ENCODE data around the gene PIK3R3.

The PIK3R3 gene

DNA sequence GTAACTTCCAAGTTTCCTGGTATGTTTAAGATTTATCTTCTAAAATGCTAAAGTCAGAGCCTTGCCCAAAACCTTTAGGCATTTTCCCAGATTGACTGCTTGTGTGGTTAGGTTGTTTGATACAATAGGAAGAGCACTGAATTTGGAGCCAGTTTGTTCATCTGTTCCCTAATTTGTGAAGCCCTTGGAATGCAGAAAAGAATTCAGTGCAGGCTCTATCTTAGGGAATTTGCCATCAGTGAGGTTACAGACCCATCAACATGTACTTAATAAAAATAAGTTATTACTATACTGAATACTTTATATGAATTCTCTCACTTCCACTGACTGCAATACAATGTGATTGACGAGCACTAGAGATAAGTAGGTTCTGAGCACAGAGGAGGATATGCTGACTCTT lies 120.2 kb downstream of the PIK3R3 start:
- Histone ChIP-seq H3K4me3 (ENCODE audit: insufficient read depth, low read depth, low read length, poor library complexity, severe bottlenecking) (no peak overlapping the region), H3K36me3 (ENCODE audit: control insufficient read depth, insufficient read depth, low read length) (peaks cover 3% of the 10 kb centered on the region), H3K4me1 (ENCODE audit: control insufficient read depth, insufficient read depth, low read length, poor library complexity, severe bottlenecking) (no peaks in the 10 kb centered on the region), H3K27me3 (replicated peaks; ENCODE audit: control insufficient read depth, insufficient read depth, low read length, poor library complexity, severe bottlenecking) (no peaks in the 10 kb centered on the region), H3K9me3 (ENCODE audit: control insufficient read depth, low read length) (no peaks in the 10 kb centered on the region), H3K27ac (ENCODE audit: insufficient read depth, low read length, poor library complexity, severe bottlenecking) (no peak overlapping the region)
- DNase-seq, result no peak

DNA sequence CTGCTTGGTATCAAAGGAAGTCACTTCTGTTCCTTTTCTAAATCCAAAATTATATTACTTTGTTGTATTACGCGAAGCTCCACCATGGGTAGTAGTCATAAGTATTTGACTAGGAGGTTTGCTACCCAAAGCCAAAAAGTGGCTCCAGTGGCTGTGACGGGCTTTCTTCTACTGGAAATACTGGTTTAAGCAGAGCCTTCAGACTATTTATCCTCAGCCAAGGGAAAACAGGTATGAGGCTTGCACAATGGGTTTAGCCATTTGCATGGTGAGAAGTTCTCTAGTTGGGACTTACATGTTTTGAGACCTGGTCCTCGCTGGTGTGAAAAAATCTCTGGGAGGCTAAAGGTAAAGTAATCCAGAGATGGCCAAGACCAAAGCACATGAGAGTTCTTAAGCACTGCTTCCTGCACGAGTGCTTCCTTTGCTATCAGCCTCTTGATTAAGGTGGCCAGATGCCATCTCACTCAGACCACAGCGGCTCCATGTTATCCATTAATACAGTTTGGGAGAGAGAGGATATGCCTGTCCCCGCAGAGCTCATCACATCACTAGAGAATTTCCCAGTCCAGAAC lies 121.2 kb downstream of the PIK3R3 start:
- H3K4me1 ChIP-seq (ENCODE audit: control insufficient read depth, insufficient read depth, low read length, poor library complexity, severe bottlenecking), result no peaks in the 10 kb centered on the region
- no peak for DNase-seq
- H3K27me3 ChIP-seq (replicated peaks; ENCODE audit: control insufficient read depth, insufficient read depth, low read length, poor library complexity, severe bottlenecking), result no peaks in the 10 kb centered on the region
- H3K27ac ChIP-seq (ENCODE audit: insufficient read depth, low read length, poor library complexity, severe bottlenecking), result no peak overlapping the region
- no peak overlapping the region for H3K4me3 ChIP-seq (ENCODE audit: insufficient read depth, low read depth, low read length, poor library complexity, severe bottlenecking)
- H3K36me3 ChIP-seq (ENCODE audit: control insufficient read depth, insufficient read depth, low read length), result peaks cover 3% of the 10 kb centered on the region
- H3K9me3 ChIP-seq (ENCODE audit: control insufficient read depth, low read length), result no peaks in the 10 kb centered on the region

DNA sequence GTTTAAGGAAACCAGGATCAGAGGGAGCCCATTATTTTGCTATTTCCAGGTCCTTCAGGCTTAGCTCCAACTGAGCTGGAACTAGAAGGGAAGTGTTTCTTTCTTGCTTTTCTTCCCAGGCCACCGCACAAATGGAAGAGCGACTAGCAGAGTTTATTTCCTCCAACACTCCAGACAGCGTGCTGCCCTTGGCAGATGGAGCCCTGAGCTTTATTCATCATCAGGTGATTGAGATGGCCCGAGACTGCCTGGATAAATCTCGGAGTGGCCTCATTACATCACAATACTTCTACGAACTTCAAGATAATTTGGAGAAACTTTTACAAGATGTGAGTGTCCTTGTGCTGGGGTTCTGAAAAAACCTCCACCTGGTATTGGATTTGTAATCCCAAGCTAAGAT lies 121.8 kb downstream of the PIK3R3 start:
- no peaks in the 10 kb centered on the region for H3K4me1 ChIP-seq (ENCODE audit: control insufficient read depth, insufficient read depth, low read length, poor library complexity, severe bottlenecking)
- no peak overlapping the region for H3K27ac ChIP-seq (ENCODE audit: insufficient read depth, low read length, poor library complexity, severe bottlenecking)
- H3K27me3 ChIP-seq (replicated peaks; ENCODE audit: control insufficient read depth, insufficient read depth, low read length, poor library complexity, severe bottlenecking), result no peaks in the 10 kb centered on the region
- no peak overlapping the region for H3K4me3 ChIP-seq (ENCODE audit: insufficient read depth, low read depth, low read length, poor library complexity, severe bottlenecking)
- no peak for DNase-seq
- H3K9me3 ChIP-seq (ENCODE audit: control insufficient read depth, low read length), result no peaks in the 10 kb centered on the region
- peaks cover 3% of the 10 kb centered on the region for H3K36me3 ChIP-seq (ENCODE audit: control insufficient read depth, insufficient read depth, low read length)

DNA sequence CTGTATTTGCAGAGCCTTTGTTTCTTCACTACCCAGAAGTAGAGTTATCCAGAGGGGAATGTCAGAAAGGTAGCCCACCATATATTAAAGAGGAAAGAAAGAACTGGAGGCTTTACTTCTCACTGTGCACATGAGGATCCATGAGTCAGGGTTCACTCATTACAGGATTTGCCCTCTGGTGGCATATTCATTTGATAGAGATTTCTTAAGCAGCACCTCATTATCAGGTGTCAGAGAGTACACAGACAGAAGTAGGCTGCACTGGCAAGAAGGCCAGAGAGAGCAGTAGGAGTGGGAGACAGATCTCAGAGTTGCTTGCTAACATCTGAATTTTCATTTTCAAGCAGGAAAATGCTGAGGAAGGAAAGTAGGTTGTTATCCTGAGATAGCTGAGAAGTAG lies 123.8 kb downstream of the PIK3R3 start:
- Histone ChIP-seq H3K9me3 (ENCODE audit: control insufficient read depth, low read length) (no peaks in the 10 kb centered on the region), H3K36me3 (ENCODE audit: control insufficient read depth, insufficient read depth, low read length) (peaks cover 3% of the 10 kb centered on the region), H3K4me3 (ENCODE audit: insufficient read depth, low read depth, low read length, poor library complexity, severe bottlenecking) (no peak overlapping the region), H3K27ac (ENCODE audit: insufficient read depth, low read length, poor library complexity, severe bottlenecking) (no peak overlapping the region), H3K4me1 (ENCODE audit: control insufficient read depth, insufficient read depth, low read length, poor library complexity, severe bottlenecking) (no peaks in the 10 kb centered on the region), H3K27me3 (replicated peaks; ENCODE audit: control insufficient read depth, insufficient read depth, low read length, poor library complexity, severe bottlenecking) (no peaks in the 10 kb centered on the region)
- DNase-seq, result no peak

DNA sequence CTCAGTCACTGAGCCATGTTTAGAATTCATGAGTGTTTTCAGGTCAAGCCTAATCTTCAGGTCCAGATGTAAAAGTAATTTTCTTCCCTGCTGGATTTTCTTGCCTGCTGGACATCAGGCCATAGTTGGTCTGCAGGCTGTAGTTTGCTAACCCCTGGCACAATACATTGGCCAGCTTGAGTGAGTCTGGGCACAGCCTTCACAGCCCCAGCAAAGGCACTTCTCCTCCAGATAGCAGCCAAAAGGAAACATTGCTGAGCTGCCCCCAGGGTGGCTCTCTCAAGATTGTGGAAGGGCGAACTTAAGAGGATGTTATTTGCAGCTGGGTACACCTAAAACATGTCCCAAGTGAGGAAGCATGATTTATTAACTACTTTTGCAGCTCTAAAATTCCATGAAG lies 126.8 kb downstream of the PIK3R3 start:
- Histone ChIP-seq H3K4me1 (ENCODE audit: control insufficient read depth, insufficient read depth, low read length, poor library complexity, severe bottlenecking) (no peaks in the 10 kb centered on the region), H3K27me3 (replicated peaks; ENCODE audit: control insufficient read depth, insufficient read depth, low read length, poor library complexity, severe bottlenecking) (no peaks in the 10 kb centered on the region), H3K4me3 (ENCODE audit: insufficient read depth, low read depth, low read length, poor library complexity, severe bottlenecking) (no peak overlapping the region), H3K36me3 (ENCODE audit: control insufficient read depth, insufficient read depth, low read length) (peaks cover 3% of the 10 kb centered on the region), H3K9me3 (ENCODE audit: control insufficient read depth, low read length) (no peaks in the 10 kb centered on the region), H3K27ac (ENCODE audit: insufficient read depth, low read length, poor library complexity, severe bottlenecking) (no peak overlapping the region)
- no peak for DNase-seq

DNA sequence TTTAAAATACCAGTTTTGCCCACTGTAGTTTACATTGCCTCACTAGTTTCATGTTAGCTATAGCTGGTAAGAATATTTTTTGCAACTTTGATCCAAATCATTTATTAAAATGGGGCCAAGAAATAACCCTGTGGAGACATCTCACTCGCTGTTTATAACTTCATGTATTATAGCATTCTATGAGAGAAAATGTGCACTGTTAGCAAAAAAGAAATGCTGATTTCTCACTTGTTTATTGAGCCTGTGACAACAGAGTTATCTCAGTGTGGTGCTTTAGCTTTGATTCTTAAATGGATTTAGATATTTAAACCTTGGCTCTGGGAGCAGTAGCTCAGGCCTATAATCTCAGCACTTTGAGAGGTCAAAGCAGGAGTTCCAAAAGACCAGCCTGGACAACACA lies 127.9 kb downstream of the PIK3R3 start:
- Histone ChIP-seq H3K4me3 (ENCODE audit: insufficient read depth, low read depth, low read length, poor library complexity, severe bottlenecking) (no peak overlapping the region), H3K9me3 (ENCODE audit: control insufficient read depth, low read length) (no peaks in the 10 kb centered on the region), H3K27ac (ENCODE audit: insufficient read depth, low read length, poor library complexity, severe bottlenecking) (no peak overlapping the region), H3K4me1 (ENCODE audit: control insufficient read depth, insufficient read depth, low read length, poor library complexity, severe bottlenecking) (no peaks in the 10 kb centered on the region), H3K27me3 (replicated peaks; ENCODE audit: control insufficient read depth, insufficient read depth, low read length, poor library complexity, severe bottlenecking) (no peaks in the 10 kb centered on the region), H3K36me3 (ENCODE audit: control insufficient read depth, insufficient read depth, low read length) (peaks cover 3% of the 10 kb centered on the region)
- no peak for DNase-seq

DNA sequence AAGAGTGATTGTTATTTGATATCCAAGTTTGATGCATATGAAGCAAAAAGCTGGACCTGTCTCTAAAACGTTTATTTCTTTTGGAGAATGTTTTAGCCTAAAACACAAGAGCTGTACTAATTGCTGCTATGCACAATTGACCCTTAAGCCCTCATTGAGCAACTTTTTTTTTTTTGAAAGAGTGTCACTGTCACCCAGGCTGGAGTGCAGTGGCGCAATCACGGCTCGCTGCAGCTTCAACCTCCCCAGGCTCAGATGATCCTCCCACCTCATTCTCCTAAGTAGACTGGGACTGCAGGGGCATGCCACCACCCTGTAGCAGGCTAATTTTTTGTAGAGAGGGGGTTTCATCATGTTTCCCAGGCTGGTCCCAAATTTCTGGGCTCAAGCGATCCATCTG lies 129.1 kb downstream of the PIK3R3 start:
- Histone ChIP-seq H3K27me3 (replicated peaks; ENCODE audit: control insufficient read depth, insufficient read depth, low read length, poor library complexity, severe bottlenecking) (no peaks in the 10 kb centered on the region), H3K4me3 (ENCODE audit: insufficient read depth, low read depth, low read length, poor library complexity, severe bottlenecking) (no peak overlapping the region), H3K36me3 (ENCODE audit: control insufficient read depth, insufficient read depth, low read length) (no peaks in the 10 kb centered on the region), H3K27ac (ENCODE audit: insufficient read depth, low read length, poor library complexity, severe bottlenecking) (no peak overlapping the region), H3K4me1 (ENCODE audit: control insufficient read depth, insufficient read depth, low read length, poor library complexity, severe bottlenecking) (no peaks in the 10 kb centered on the region), H3K9me3 (ENCODE audit: control insufficient read depth, low read length) (no peaks in the 10 kb centered on the region)
- no peak for DNase-seq

DNA sequence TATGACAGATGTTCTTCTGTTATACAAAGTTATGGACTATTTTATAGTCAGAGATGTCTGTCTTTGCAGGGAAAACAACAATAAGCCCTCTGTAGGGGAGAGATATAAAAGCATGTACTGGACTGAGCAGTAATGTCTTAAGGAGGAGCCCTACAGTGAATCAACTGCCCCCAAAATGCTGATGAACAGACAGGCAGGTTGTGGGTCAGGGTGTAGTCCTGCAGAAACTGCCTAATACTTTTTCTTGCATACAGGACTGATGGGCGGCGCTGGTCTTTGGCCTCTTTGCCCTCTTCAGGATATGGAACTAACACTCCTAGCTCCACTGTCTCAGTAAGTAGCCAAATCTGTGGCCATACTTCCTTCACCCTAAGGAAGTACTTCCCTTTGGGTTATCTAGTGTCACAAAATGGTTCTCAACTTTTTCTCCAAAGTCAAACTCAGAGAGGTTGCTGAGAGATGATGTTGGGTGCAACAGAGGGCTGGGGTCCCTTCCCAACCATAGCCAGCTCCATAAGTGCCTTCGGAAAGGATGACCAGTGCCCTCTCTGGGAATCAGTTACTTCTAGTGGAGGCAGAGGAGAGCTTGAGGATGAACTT lies 129.8 kb downstream of the PIK3R3 start:
- H3K4me3 ChIP-seq (ENCODE audit: insufficient read depth, low read depth, low read length, poor library complexity, severe bottlenecking), result no peak overlapping the region
- no peaks in the 10 kb centered on the region for H3K9me3 ChIP-seq (ENCODE audit: control insufficient read depth, low read length)
- H3K36me3 ChIP-seq (ENCODE audit: control insufficient read depth, insufficient read depth, low read length), result no peaks in the 10 kb centered on the region
- H3K27me3 ChIP-seq (replicated peaks; ENCODE audit: control insufficient read depth, insufficient read depth, low read length, poor library complexity, severe bottlenecking), result no peaks in the 10 kb centered on the region
- DNase-seq, result no peak
- no peaks in the 10 kb centered on the region for H3K4me1 ChIP-seq (ENCODE audit: control insufficient read depth, insufficient read depth, low read length, poor library complexity, severe bottlenecking)
- no peak overlapping the region for H3K27ac ChIP-seq (ENCODE audit: insufficient read depth, low read length, poor library complexity, severe bottlenecking)

DNA sequence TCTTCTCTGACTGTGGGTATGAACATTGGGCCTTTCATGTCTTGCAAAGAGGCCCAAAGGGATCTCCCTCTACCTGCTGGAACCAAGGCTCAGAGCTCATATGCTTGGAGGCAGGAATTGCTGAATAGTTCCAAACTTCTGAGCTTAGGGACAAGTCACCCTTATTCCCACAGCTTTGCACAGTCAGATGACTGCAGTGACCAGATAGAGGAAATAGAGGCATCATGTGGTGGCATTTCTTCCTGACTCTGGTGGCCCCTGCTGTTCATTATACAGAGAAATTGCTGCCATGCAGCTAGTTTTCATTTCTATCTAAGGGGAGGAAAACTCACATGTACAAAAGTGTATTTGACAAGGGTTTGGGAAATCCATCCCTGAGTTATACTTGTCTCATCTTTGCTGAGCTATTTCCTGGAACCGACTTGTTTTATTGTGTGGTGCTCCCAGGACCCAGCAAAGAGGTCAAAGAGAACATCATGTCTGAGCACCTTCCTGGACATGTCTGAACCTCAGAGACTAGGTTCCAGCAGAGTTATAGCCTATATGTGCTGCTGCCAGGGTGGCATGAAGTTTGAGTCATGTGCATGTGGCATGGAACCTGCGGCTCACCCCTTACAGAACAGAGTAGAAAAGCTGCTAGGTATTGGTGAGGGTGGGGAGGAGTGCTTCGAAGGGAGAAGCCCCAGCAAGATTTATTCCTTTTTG lies 131.2 kb downstream of the PIK3R3 start:
- Histone ChIP-seq H3K9me3 (ENCODE audit: control insufficient read depth, low read length) (no peaks in the 10 kb centered on the region), H3K4me3 (ENCODE audit: insufficient read depth, low read depth, low read length, poor library complexity, severe bottlenecking) (no peak overlapping the region), H3K4me1 (ENCODE audit: control insufficient read depth, insufficient read depth, low read length, poor library complexity, severe bottlenecking) (no peaks in the 10 kb centered on the region), H3K27me3 (replicated peaks; ENCODE audit: control insufficient read depth, insufficient read depth, low read length, poor library complexity, severe bottlenecking) (no peaks in the 10 kb centered on the region), H3K36me3 (ENCODE audit: control insufficient read depth, insufficient read depth, low read length) (no peaks in the 10 kb centered on the region), H3K27ac (ENCODE audit: insufficient read depth, low read length, poor library complexity, severe bottlenecking) (no peak overlapping the region)
- DNase-seq, result no peak

DNA sequence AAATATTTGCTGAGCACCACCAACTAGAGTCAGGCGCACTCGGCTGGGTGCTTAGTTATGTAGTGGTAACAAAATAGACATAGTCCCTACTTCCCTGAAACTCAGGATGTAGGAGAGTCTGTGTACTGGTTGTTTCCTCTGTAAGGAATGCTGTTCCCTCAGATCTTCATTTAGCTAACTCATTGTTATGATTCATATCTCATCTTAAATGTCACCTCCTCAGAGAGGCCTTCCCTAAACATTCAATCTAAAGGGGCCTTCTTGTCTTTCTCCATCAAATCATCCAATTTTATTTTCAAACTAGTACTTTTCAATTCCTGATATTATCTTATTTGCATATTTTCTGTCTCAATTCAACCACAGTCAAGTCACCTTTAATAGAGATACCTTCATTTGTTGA lies 132.9 kb downstream of the PIK3R3 start:
- DNase-seq, result no peak
- no peaks in the 10 kb centered on the region for H3K4me1 ChIP-seq (ENCODE audit: control insufficient read depth, insufficient read depth, low read length, poor library complexity, severe bottlenecking)
- H3K9me3 ChIP-seq (ENCODE audit: control insufficient read depth, low read length), result no peaks in the 10 kb centered on the region
- H3K27me3 ChIP-seq (replicated peaks; ENCODE audit: control insufficient read depth, insufficient read depth, low read length, poor library complexity, severe bottlenecking), result no peaks in the 10 kb centered on the region
- no peak overlapping the region for H3K4me3 ChIP-seq (ENCODE audit: insufficient read depth, low read depth, low read length, poor library complexity, severe bottlenecking)
- H3K27ac ChIP-seq (ENCODE audit: insufficient read depth, low read length, poor library complexity, severe bottlenecking), result no peak overlapping the region
- no peaks in the 10 kb centered on the region for H3K36me3 ChIP-seq (ENCODE audit: control insufficient read depth, insufficient read depth, low read length)

Data from effector memory CD4-positive, alpha-beta T cell (primary cell).